Astrocyte (in vitro differentiated cells and primary cell): ENCODE results near the gene CNOT10. TPM values are rescaled to one million over a fixed set of nuclear protein-coding genes. Genes with fewer than 3 reads are reported as not detected.

ENCODE experiments used
- DNase-seq: peaks from one replicate; pipeline ENCODE4 v3.0.0-alpha.2; 2010; ENCODE audit warnings: low read depth
- FAIRE-seq: peaks from 2 replicates; lab custom pipeline; 2011; peaks lifted over from hg19 to GRCh38; lab: Jason Lieb, UNC
- H2AFZ ChIP-seq: 2 replicates; pipeline ENCODE4 v1.6.0; 2012; ENCODE audit warnings: low read depth, low read length, inconsistent platforms
- H3K27ac ChIP-seq: 2 replicates; pipeline ENCODE4 v1.5.1; 2011; ENCODE audit warnings: low read depth, low read length, inconsistent platforms
- H3K27me3 ChIP-seq: 2 replicates; pipeline ENCODE4 v1.6.0; 2011; ENCODE audit warnings: low read length, inconsistent platforms; ENCODE audit not compliant: insufficient read depth
- H3K36me3 ChIP-seq: 2 replicates; pipeline ENCODE4 v1.5.1; 2011; ENCODE audit warnings: low read length, inconsistent platforms; ENCODE audit not compliant: insufficient read depth
- H3K4me1 ChIP-seq: 2 replicates; pipeline ENCODE4 v1.5.1; 2011; ENCODE audit warnings: low read length, inconsistent platforms; ENCODE audit not compliant: insufficient read depth
- H3K4me2 ChIP-seq: 2 replicates; pipeline ENCODE4 v1.6.0; 2012; ENCODE audit warnings: low read length, inconsistent platforms
- H3K4me3 ChIP-seq: 2 replicates; pipeline ENCODE4 v1.5.1; 2011; ENCODE audit warnings: low read depth, mild to moderate bottlenecking, low read length, inconsistent platforms; ENCODE audit not compliant: insufficient read depth
- H3K79me2 ChIP-seq: 2 replicates; pipeline ENCODE4 v1.6.0; 2012; ENCODE audit warnings: mild to moderate bottlenecking, low read length, inconsistent platforms; ENCODE audit not compliant: insufficient read depth
- H3K9ac ChIP-seq: 2 replicates; pipeline ENCODE4 v1.6.0; 2012; ENCODE audit warnings: mild to moderate bottlenecking, low read length, inconsistent platforms
- H3K9me3 ChIP-seq: 2 replicates; pipeline ENCODE4 v1.5.1; 2012; ENCODE audit warnings: low read depth, mild to moderate bottlenecking, low read length, inconsistent platforms; ENCODE audit not compliant: insufficient read depth
- H4K20me1 ChIP-seq: 2 replicates; pipeline ENCODE4 v1.6.0; 2012; ENCODE audit warnings: low read length, inconsistent platforms; ENCODE audit not compliant: insufficient read depth
- H3K27ac Mint-ChIP-seq: one replicate; pipeline ENCODE4 v1.8.0; 2021; ENCODE audit warnings: mild to moderate bottlenecking, mixed read lengths; ENCODE audit not compliant: unreplicated experiment
- H3K27me3 Mint-ChIP-seq: one replicate; pipeline ENCODE4 v1.8.0; 2021; ENCODE audit warnings: low read depth, mixed read lengths; ENCODE audit not compliant: unreplicated experiment
- H3K36me3 Mint-ChIP-seq: one replicate; pipeline ENCODE4 v1.8.0; 2021; ENCODE audit warnings: low read depth, mixed read lengths; ENCODE audit not compliant: unreplicated experiment
- H3K4me1 Mint-ChIP-seq: one replicate; pipeline ENCODE4 v1.8.0; 2021; ENCODE audit warnings: low read depth, mixed read lengths; ENCODE audit not compliant: unreplicated experiment
- H3K4me3 Mint-ChIP-seq: one replicate; pipeline ENCODE4 v1.8.0; 2021; ENCODE audit warnings: mild to moderate bottlenecking, moderate library complexity, mixed read lengths; ENCODE audit not compliant: unreplicated experiment
- H3K9me3 Mint-ChIP-seq: one replicate; pipeline ENCODE4 v1.8.0; 2021; ENCODE audit warnings: mild to moderate bottlenecking, mixed read lengths; ENCODE audit not compliant: unreplicated experiment
- EZH2 ChIP-seq: IDR thresholded peaks from 2 replicates; pipeline ENCODE4 v1.6.1; 2012; ENCODE audit warnings: mild to moderate bottlenecking, low read length, inconsistent platforms; ENCODE audit not compliant: insufficient read depth
- total RNA-seq: library from RNA; stranded (reverse); gene quantifications from 2 replicates; pipeline ENCODE4 v1.2.1, GENCODE V29; 2021
- TF ChIP-seq, protein P1 (sequence below): IDR thresholded peaks from 2 replicates; pipeline ENCODE4 v1.5.1; 2011; ENCODE audit warnings: low read depth, mild to moderate bottlenecking, inconsistent platforms, low read length, moderate library complexity; ENCODE audit not compliant: insufficient read depth

The CNOT10 gene
- total RNA-seq, 1 donor from 2014 or later, result 26.2 TPM

DNA sequence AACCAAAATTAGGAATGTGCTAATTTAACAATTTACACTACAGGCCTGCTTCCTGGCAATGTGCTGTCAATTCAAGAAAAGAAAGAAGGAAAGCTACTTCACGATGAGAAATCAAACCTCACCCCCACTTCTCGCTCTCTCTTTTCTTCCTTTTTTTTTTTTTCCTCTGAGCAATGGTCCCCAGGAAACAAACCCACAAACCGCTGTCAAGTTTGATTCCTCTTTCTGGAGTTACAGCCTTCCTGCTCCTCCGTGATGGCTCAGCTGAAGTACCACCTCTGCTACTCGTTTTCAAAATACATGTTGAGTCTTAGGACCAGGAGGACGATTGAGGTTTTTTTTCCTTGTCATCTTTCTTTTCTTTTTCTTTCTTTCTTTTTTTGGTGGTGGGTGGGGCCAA lies 129.4 kb downstream of the CNOT10 start:
- peaks cover 6% of the 10 kb centered on the region for H3K9me3 ChIP-seq
- Mint-ChIP-seq H3K27ac (peak overlapping the region; percentile 59), H3K4me1 (peaks cover 16% of the 10 kb centered on the region), H3K9me3 (no peaks in the 10 kb centered on the region), H3K4me3 (peak overlapping the region; percentile 28), H3K27me3 (no peaks in the 10 kb centered on the region), H3K36me3 (peaks cover 9% of the 10 kb centered on the region)
- no peak overlapping the region for H3K4me3 ChIP-seq
- DNase-seq (no peak), FAIRE-seq (no peak)
- H3K79me2 ChIP-seq, result no peaks in the 10 kb centered on the region
- no peaks in the 10 kb centered on the region for H3K36me3 ChIP-seq
- H3K9ac ChIP-seq, result no peak overlapping the region
- no peak overlapping the region for H2AFZ ChIP-seq
- peaks cover 4% of the 10 kb centered on the region for H3K4me1 ChIP-seq
- H4K20me1 ChIP-seq, result no peaks in the 10 kb centered on the region
- no peak overlapping the region for H3K27ac ChIP-seq
- peaks cover 38% of the 10 kb centered on the region for H3K27me3 ChIP-seq
- no peak overlapping the region for H3K4me2 ChIP-seq
- TF ChIP-seq, protein P1, sequence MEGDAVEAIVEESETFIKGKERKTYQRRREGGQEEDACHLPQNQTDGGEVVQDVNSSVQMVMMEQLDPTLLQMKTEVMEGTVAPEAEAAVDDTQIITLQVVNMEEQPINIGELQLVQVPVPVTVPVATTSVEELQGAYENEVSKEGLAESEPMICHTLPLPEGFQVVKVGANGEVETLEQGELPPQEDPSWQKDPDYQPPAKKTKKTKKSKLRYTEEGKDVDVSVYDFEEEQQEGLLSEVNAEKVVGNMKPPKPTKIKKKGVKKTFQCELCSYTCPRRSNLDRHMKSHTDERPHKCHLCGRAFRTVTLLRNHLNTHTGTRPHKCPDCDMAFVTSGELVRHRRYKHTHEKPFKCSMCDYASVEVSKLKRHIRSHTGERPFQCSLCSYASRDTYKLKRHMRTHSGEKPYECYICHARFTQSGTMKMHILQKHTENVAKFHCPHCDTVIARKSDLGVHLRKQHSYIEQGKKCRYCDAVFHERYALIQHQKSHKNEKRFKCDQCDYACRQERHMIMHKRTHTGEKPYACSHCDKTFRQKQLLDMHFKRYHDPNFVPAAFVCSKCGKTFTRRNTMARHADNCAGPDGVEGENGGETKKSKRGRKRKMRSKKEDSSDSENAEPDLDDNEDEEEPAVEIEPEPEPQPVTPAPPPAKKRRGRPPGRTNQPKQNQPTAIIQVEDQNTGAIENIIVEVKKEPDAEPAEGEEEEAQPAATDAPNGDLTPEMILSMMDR, result no peak

DNA sequence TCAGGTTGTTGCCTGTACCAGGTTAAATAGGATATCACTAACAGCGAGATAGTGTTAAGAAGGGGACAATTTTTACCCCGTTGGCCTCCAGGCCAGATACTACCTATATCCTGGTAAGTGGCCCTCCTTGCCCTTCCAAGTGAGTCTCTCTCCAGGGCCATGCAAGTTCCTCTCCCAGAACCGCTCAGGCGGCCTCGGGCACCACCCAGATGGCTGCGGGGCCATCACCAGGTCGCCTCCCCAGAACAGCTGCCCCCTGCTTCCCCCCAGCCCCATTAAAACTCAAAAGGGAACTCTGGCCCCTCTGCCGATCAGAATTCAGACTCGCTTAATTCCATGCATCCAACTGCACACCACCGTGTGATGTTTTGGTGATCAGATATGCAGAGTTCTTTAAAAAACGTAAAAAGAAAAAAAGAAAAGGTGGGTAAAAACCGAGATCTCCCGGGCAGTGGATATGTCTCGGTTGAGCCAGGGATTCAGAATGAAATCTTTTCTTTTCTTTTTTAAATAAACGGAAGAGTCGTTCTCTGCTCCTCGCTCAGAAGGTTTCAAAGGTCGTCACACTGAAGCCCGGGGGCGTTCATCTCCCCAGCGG lies 131.0 kb downstream of the CNOT10 start:
- TF ChIP-seq EZH2, result no peak
- no peaks in the 10 kb centered on the region for H3K9me3 Mint-ChIP-seq
- Histone ChIP-seq H3K27me3 (peaks cover 54% of the 10 kb centered on the region), H2AFZ (no peak overlapping the region), H4K20me1 (no peaks in the 10 kb centered on the region), H3K9ac (no peak overlapping the region), H3K4me3 (no peak overlapping the region), H3K36me3 (no peaks in the 10 kb centered on the region), H3K4me1 (peaks cover 4% of the 10 kb centered on the region), H3K9me3 (peaks cover 15% of the 10 kb centered on the region), H3K4me2 (no peak overlapping the region), H3K79me2 (no peaks in the 10 kb centered on the region), H3K27ac (no peak overlapping the region)
- H3K36me3 Mint-ChIP-seq, result peaks cover 9% of the 10 kb centered on the region
- peaks cover 23% of the 10 kb centered on the region for H3K4me1 Mint-ChIP-seq
- H3K4me3 Mint-ChIP-seq, result peak overlapping the region; percentile 89
- DNase-seq, result no peak
- H3K27me3 Mint-ChIP-seq, result no peaks in the 10 kb centered on the region
- peak overlapping the region; percentile 59 for H3K27ac Mint-ChIP-seq
- no peak for FAIRE-seq

DNA sequence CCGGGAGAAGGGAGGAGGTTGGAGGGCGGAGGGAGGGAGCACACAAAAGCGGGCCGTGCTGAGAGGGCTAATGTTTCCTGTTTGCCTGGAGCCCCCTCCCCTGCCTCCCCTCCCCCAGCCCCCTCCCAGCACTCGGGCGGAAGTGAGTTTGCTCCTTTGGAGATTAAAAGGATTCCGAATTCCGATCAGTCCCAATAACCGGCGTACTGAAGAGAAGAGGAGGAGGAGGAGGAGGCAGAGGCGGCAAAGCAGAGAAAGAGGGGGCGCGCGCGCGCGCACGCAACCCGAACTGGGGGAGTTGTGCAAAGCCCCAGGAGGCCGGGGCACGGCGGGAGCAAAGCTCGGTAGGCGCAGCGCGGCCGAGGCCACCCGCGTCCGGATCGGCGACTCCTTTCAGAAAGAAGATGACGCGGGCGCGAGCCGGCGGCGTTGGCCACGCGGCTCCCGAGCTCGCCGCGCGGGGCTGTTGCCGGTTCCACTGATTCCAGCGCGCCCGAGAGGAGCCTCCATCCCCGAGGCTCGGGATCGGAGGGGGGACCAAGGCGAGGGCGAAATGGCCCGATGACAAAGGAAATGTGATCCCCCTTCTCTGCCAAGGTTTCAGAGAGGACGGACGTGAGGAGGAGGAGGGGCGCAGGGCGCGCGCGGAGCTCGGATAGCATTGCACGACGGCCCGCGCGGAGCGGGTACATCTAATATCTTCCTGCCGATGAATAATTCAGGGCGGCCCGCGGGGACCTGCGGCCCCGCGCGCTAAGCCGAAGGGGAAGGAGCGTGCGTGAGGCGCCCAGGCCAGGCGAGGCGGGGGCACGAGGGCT lies 131.7 kb downstream of the CNOT10 start:
- H4K20me1 ChIP-seq, result no peaks in the 10 kb centered on the region
- TF ChIP-seq, protein P1, result no peak
- no peak for TF ChIP-seq EZH2
- H3K9me3 Mint-ChIP-seq, result no peaks in the 10 kb centered on the region
- peak overlapping the region; percentile 89 for H3K4me3 Mint-ChIP-seq
- no peak overlapping the region for H3K9ac ChIP-seq
- H3K9me3 ChIP-seq, result peaks cover 15% of the 10 kb centered on the region
- H2AFZ ChIP-seq, result peak overlapping the region; percentile 83
- H3K36me3 Mint-ChIP-seq, result peaks cover 9% of the 10 kb centered on the region
- H3K27me3 Mint-ChIP-seq, result no peaks in the 10 kb centered on the region
- H3K4me3 ChIP-seq, result peak overlapping the region; percentile 44
- FAIRE-seq (no peak), DNase-seq (no peak)
- H3K4me2 ChIP-seq, result peak overlapping the region; percentile 85
- H3K4me1 ChIP-seq, result peaks cover 4% of the 10 kb centered on the region
- H3K4me1 Mint-ChIP-seq, result peaks cover 25% of the 10 kb centered on the region
- H3K27ac ChIP-seq, result no peak overlapping the region
- no peaks in the 10 kb centered on the region for H3K36me3 ChIP-seq
- peaks cover 60% of the 10 kb centered on the region for H3K27me3 ChIP-seq
- no peaks in the 10 kb centered on the region for H3K79me2 ChIP-seq
- peak overlapping the region; percentile 47 for H3K27ac Mint-ChIP-seq
